ENCODE measurements around the gene DUSP7.
A peak's percentile ranks its signal among the peaks of the same experiment; 100 is the strongest.

DNA sequence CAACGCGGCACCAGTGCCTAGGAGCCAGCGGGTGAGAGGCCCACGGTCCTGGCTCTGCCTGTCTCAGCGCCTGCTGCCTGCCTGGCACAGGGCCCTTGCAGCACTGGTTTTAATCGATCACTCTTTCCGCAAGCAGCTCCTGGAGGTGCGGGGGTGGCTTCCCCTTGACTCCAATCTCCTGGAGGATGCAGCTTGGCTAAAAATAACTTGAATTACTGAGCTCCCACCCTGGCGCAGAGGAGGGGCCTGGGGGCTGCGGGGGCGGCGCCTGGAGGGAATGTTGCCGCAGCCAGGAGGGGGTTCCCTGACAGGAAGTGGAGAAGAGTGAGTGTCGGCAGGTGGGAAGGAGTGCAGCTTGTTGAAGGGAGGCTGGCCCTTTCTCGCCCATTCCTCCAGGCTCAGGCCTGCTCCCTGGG is 50.8 kb downstream of the DUSP7 start:
- TF ChIP-seq POLR2AphosphoS5 (IDR thresholded peaks at IDR 0.05) (peak in 2 of 3 donors; percentile 55 to 56), POLR2A (IDR thresholded peaks at IDR 0.05) (no peak)
- TF ChIP-seq, protein P1, sequence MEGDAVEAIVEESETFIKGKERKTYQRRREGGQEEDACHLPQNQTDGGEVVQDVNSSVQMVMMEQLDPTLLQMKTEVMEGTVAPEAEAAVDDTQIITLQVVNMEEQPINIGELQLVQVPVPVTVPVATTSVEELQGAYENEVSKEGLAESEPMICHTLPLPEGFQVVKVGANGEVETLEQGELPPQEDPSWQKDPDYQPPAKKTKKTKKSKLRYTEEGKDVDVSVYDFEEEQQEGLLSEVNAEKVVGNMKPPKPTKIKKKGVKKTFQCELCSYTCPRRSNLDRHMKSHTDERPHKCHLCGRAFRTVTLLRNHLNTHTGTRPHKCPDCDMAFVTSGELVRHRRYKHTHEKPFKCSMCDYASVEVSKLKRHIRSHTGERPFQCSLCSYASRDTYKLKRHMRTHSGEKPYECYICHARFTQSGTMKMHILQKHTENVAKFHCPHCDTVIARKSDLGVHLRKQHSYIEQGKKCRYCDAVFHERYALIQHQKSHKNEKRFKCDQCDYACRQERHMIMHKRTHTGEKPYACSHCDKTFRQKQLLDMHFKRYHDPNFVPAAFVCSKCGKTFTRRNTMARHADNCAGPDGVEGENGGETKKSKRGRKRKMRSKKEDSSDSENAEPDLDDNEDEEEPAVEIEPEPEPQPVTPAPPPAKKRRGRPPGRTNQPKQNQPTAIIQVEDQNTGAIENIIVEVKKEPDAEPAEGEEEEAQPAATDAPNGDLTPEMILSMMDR (IDR thresholded peaks at IDR 0.05 in 8 of 11, conservative IDR thresholded peaks at IDR 0.05 in 3 of 11), result no peak

All from spleen (tissue), 7 donors.